ENCODE results near the gene PDCL3. TPM values are rescaled to one million over a fixed set of nuclear protein-coding genes. Genes with fewer than 3 reads are reported as not detected.

PDCL3 gene
- total and polyA plus RNA-seq, 2 donors (not counting 3 experiments of a cell fraction or from before 2014, with no cell fraction given), result 19.4 to 32.8 TPM

DNA sequence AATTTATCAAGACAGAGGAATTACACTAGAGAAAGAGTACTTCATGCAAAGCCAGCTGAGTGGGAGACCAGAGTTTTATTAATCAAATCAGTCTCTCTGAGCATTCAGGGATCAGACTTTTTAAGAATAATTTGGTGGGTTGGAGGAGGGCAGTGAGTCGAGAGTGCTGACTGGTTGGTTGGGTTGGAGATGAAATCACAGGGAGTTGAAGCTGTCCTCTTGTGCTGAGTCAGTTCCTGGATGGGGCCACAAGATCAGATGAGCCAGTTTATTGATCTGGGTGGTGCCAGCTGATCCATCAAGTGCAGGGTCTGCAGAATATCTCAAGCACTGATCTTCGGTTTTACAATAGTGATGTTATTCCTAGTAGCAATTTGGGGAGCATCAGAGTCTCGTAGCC lies 21.4 kb upstream of the PDCL3 start:
- POLR2A ChIA-PET, result no interaction called here
- BruUV-seq (replicated peaks), result no TSS peak
- H3K9me1 ChIP-seq (replicated peaks; ENCODE audit: control insufficient read depth, extremely low read depth, insufficient read depth, low read length), result no peaks in the 10 kb centered on the region
- intact Hi-C loops (cut with micrococcal nuclease) (no loop called here), dilution Hi-C loops (cut with MboI; ENCODE audit: extremely low pct_ligation_motif_present, low sequenced_read_pairs) (no loop called here)
- no peak for FAIRE-seq
- no peaks in the 10 kb centered on the region for H3K9me3 ChIP-seq (replicated peaks; ENCODE audit: control insufficient read depth, insufficient read depth, low read length)
- no peaks in the 10 kb centered on the region for H3K4me1 ChIP-seq (ENCODE audit: control insufficient read depth, extremely low read depth, insufficient read depth, low read length)
- H3K27ac ChIP-seq (ENCODE audit: insufficient read depth, low read depth, low read length), result no peak overlapping the region
- no peak overlapping the region for H3K4me2 ChIP-seq (ENCODE audit: insufficient read depth, low read length)
- TF ChIP-seq GATA2 (IDR thresholded peaks at IDR 0.05; ENCODE audit: insufficient read depth, insufficient read length, low read depth, low read length) (no peak), MYC (IDR thresholded peaks at IDR 0.05; ENCODE audit: low read depth, low read length) (no peak), FOS (IDR thresholded peaks at IDR 0.05; ENCODE audit: borderline replicate concordance, insufficient read depth, low read length) (no peak), JUN (IDR thresholded peaks at IDR 0.05; ENCODE audit: borderline replicate concordance, insufficient read depth, insufficient read length, low read depth) (no peak), POLR2A (IDR thresholded peaks at IDR 0.05; ENCODE audit: low read depth, low read length) (no peak), EZH2 (IDR thresholded peaks at IDR 0.05; ENCODE audit: borderline replicate concordance, low read depth, low read length, severe bottlenecking) (no peak), POLR2AphosphoS5 (IDR thresholded peaks at IDR 0.05; ENCODE audit: insufficient read depth, low read depth, low read length) (no peak)
- TF ChIP-seq, protein P1, sequence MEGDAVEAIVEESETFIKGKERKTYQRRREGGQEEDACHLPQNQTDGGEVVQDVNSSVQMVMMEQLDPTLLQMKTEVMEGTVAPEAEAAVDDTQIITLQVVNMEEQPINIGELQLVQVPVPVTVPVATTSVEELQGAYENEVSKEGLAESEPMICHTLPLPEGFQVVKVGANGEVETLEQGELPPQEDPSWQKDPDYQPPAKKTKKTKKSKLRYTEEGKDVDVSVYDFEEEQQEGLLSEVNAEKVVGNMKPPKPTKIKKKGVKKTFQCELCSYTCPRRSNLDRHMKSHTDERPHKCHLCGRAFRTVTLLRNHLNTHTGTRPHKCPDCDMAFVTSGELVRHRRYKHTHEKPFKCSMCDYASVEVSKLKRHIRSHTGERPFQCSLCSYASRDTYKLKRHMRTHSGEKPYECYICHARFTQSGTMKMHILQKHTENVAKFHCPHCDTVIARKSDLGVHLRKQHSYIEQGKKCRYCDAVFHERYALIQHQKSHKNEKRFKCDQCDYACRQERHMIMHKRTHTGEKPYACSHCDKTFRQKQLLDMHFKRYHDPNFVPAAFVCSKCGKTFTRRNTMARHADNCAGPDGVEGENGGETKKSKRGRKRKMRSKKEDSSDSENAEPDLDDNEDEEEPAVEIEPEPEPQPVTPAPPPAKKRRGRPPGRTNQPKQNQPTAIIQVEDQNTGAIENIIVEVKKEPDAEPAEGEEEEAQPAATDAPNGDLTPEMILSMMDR (IDR thresholded peaks at IDR 0.05; ENCODE audit: extremely low read depth in 1 of 2, insufficient read depth in 1 of 2, low read depth in 1 of 2, low read length in 2 of 2), result no peak
- TF ChIP-seq, protein P2, sequence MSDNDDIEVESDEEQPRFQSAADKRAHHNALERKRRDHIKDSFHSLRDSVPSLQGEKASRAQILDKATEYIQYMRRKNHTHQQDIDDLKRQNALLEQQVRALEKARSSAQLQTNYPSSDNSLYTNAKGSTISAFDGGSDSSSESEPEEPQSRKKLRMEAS (IDR thresholded peaks at IDR 0.05; ENCODE audit: insufficient read depth, insufficient read length), result no peak
- no peaks in the 10 kb centered on the region for H3K79me2 ChIP-seq (ENCODE audit: control insufficient read depth, insufficient read depth, low read length)
- no peak overlapping the region for H3K4me3 ChIP-seq (replicated peaks in 1 of 3; ENCODE audit: insufficient read depth in 1 of 3, low read depth in 1 of 3, low read length in 3 of 3)
- no peak overlapping the region for H3K9ac ChIP-seq (replicated peaks; ENCODE audit: extremely low read depth, insufficient read depth, low read length)
- no peak overlapping the region for H2AFZ ChIP-seq (ENCODE audit: low read depth, low read length)
- DNase-seq (ENCODE audit: low read depth, low spot score), result no peak
- H3K27me3 ChIP-seq (ENCODE audit: control insufficient read depth in 2 of 2, insufficient read depth in 2 of 2, low read length in 2 of 2), result no peaks in the 10 kb centered on the region
- H3K36me3 ChIP-seq (ENCODE audit: control insufficient read depth in 2 of 2, extremely low read depth in 1 of 2, insufficient read depth in 2 of 2, low read length in 2 of 2), result no peaks in the 10 kb centered on the region
- no peaks in the 10 kb centered on the region for H4K20me1 ChIP-seq (replicated peaks; ENCODE audit: control insufficient read depth, extremely low read depth, insufficient read depth, low read length)
- CTCF ChIA-PET, result no interaction called here
